C4-2B (cell line): Measurements from ENCODE around the gene ADGRA1.

Experiments used
- ZFX ChIP-seq: fragments of 450-650 bp; IDR thresholded peaks from 2 replicates; pipeline ENCODE4 v1.6.1; 2017
- TF ChIP-seq, protein P1 (sequence below): fragments of 450-650 bp; conservative IDR thresholded peaks from 2 replicates; pipeline ENCODE4 v1.5.1; 2017; ENCODE audit warnings: mild to moderate bottlenecking

DNA sequence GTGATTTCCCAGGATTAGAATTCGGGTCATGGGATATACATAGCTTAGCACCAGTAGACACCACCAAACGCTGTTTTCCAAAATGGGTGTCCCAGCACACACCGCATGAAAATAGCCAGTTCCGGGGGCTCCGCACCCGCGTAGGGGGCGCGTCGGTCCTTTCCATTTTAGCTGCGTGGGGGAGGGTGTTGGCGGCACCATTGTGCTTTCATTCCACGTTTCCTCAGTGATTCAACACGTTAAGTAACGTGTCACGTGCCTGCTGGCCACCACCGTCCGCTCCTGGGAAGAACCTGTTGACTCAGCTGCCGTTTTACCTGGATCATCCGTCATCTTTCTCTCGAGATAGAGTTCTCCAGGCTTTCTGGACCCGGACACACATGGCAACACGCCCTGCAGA lies 25.6 kb upstream of the ADGRA1 start:
- TF ChIP-seq, protein P1, sequence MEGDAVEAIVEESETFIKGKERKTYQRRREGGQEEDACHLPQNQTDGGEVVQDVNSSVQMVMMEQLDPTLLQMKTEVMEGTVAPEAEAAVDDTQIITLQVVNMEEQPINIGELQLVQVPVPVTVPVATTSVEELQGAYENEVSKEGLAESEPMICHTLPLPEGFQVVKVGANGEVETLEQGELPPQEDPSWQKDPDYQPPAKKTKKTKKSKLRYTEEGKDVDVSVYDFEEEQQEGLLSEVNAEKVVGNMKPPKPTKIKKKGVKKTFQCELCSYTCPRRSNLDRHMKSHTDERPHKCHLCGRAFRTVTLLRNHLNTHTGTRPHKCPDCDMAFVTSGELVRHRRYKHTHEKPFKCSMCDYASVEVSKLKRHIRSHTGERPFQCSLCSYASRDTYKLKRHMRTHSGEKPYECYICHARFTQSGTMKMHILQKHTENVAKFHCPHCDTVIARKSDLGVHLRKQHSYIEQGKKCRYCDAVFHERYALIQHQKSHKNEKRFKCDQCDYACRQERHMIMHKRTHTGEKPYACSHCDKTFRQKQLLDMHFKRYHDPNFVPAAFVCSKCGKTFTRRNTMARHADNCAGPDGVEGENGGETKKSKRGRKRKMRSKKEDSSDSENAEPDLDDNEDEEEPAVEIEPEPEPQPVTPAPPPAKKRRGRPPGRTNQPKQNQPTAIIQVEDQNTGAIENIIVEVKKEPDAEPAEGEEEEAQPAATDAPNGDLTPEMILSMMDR, result no peak
- no peak for TF ChIP-seq ZFX
